Measurements from ENCODE around the gene ADGRL3.

ADGRL3 gene

GRCh38 chr4:61427818-61428495 is 227.8 kb downstream of the ADGRL3 start:
- no peak for DNase-seq

- no peak for DNase-seq
Observed at GRCh38 chr4:61428950-61429349, 228.8 kb downstream of the ADGRL3 start.

GRCh38 chr4:61431131-61431530 is 231.0 kb downstream of the ADGRL3 start:
- no peak for DNase-seq

GRCh38 chr4:61437923-61438322 is 237.8 kb downstream of the ADGRL3 start:
- DNase-seq = no peak

GRCh38 chr4:61440321-61440720 is 240.2 kb downstream of the ADGRL3 start:
- DNase-seq = no peak

GRCh38 chr4:61442936-61443335 is 242.8 kb downstream of the ADGRL3 start:
- DNase-seq = no peak

GRCh38 chr4:61443813-61444510 is 243.8 kb downstream of the ADGRL3 start:
- no peak for DNase-seq

GRCh38 chr4:61445374-61446063 is 245.4 kb downstream of the ADGRL3 start:
- DNase-seq = no peak

- DNase-seq = no peak
Observed at GRCh38 chr4:61446941-61447340, 246.8 kb downstream of the ADGRL3 start.

- no peak for DNase-seq
Observed at GRCh38 chr4:61447918-61448317, 247.8 kb downstream of the ADGRL3 start.

- no peak for DNase-seq
Observed at GRCh38 chr4:61451935-61452334, 251.8 kb downstream of the ADGRL3 start.

GRCh38 chr4:61461956-61462355 is 261.8 kb downstream of the ADGRL3 start:
- DNase-seq = no peak

- DNase-seq = no peak
Observed at GRCh38 chr4:61462451-61463326, 262.6 kb downstream of the ADGRL3 start.

GRCh38 chr4:61468024-61468720 is 268.0 kb downstream of the ADGRL3 start:
- DNase-seq = no peak

- DNase-seq = no peak
Observed at GRCh38 chr4:61473306-61473705, 273.2 kb downstream of the ADGRL3 start.

GRCh38 chr4:61478340-61478739 is 278.2 kb downstream of the ADGRL3 start:
- DNase-seq = no peak

- no peak for DNase-seq
Observed at GRCh38 chr4:61485056-61485455, 284.9 kb downstream of the ADGRL3 start.

- no peak for DNase-seq
Observed at GRCh38 chr4:61489927-61490326, 289.8 kb downstream of the ADGRL3 start.

GRCh38 chr4:61493041-61493440 is 292.9 kb downstream of the ADGRL3 start:
- DNase-seq = no peak

- no peak for DNase-seq
Observed at GRCh38 chr4:61493470-61493869, 293.3 kb downstream of the ADGRL3 start.

- no peak for DNase-seq
Observed at GRCh38 chr4:61500883-61501282, 300.8 kb downstream of the ADGRL3 start.

- DNase-seq = no peak
Observed at GRCh38 chr4:61501812-61502211, 301.7 kb downstream of the ADGRL3 start.
